Lung microvascular endothelial cell (primary cell): ENCODE measurements around the gene FSTL1. TPM values are rescaled to one million over a fixed set of nuclear protein-coding genes. Genes with fewer than 3 reads are reported as not detected.
A peak's percentile ranks its signal among the peaks of the same experiment; 100 is the strongest.

ENCODE experiments used
- DNase-seq, 2 donors: peaks; one replicate each; pipeline versions ENCODE4 v3.0.0 to v3.0.0-alpha.2; 2010; ENCODE audit warnings: low read depth in 2 of 2
- total RNA-seq: library from RNA; depleted of rRNA; stranded (reverse); fragments of >200 nt; gene quantifications from 2 replicates; pipeline ENCODE4 v1.2.1, GENCODE V29; 2014

FSTL1 gene
- total RNA-seq, 1 donor from 2014 or later, result 38.3 TPM

DNA sequence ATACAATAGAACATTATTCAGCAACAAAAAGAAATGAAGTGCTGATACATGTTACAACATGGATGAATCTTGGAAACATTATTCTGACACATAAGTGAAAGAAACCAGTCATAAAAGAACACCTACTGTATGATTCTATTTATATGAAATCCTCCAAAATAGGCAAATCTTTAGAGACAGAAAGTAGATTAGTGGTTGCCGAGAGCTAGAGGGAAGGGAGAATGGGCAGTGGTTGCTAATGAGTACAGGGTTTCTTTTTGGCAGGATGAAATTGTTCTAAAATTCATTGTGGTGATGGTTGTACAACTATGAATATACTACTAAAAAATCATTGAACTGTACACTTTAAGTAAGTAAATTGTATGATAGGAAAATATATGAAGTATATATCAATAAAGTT, 95.3 kb downstream of the FSTL1 start:
- no peak for DNase-seq

DNA sequence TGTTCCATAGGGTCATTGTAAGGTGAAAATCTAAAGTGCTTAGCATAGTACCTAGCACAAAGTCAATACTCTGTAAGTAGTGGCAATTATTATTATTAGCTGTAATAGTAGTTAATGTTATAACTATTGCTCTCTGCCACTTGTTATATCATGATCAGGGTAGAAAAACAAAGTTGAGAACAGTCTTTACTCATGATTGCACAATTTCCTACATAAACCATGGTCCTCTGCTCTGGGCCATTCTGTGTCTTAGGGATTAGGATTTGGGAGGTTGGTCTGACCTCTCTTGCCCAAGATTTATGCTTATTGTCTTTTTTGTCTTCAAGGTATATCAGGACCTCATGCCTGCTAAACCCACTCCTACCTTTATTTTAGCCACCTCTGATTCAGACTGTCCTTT, 97.3 kb downstream of the FSTL1 start:
- no peak for DNase-seq

DNA sequence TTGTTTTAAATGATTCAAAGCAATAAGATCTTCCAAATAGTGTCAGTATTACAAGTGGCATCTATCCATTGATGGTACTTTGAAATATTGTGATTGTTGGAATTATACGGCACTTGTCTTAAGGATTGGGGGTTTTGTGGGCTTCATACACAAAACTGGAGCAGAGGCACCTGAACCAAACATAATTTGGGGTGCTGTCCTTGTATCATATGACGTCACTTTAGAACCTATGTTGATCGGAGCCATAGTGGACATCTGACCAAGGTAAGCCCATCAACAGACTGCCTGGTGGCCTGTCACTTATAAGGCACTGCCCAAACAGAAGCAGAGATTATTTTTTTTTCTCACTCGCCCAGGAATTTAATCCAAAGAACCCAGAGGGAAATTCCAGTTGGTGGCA, 98.8 kb downstream of the FSTL1 start:
- DNase-seq, result no peak

DNA sequence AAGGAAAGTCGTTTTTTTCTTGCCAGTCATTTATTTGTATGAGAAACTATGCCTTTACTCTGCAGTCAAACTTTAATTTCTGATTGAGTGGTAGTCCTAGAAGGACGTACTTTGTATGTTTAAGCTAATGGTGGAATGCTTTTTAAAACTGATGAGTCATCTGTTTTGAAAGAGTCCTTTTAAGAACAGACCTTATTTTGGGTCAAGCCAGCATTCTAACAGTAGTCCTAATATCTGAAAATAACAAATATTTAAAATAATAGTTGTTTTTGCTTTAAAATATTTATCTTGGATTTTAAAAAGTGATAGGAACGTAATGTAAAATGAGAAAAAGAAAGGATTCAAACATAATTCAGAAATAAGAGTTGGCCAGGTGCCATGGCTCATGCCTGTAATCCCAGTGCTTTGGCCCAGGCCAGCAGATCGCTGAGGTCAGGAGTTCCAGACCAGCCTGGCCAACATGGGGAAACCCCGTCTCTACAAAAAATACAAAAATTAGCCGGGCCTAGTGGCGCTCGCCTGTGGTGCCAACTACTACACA, 100.3 kb downstream of the FSTL1 start:
- DNase-seq, result peak; percentile 15 to 16

DNA sequence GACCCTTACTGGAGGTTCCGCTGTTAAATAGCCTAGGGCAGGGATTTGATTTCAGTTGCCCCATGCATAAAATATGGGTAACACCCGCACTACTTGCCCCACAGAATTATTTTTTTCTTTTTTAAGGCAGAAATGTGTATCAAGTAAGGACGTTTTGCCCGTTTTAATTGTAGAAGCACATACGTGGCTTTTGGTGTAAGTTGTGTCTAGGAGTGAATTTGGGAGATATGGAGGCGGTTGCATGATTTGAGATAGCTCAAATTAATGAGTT, 101.0 kb downstream of the FSTL1 start:
- no peak for DNase-seq

DNA sequence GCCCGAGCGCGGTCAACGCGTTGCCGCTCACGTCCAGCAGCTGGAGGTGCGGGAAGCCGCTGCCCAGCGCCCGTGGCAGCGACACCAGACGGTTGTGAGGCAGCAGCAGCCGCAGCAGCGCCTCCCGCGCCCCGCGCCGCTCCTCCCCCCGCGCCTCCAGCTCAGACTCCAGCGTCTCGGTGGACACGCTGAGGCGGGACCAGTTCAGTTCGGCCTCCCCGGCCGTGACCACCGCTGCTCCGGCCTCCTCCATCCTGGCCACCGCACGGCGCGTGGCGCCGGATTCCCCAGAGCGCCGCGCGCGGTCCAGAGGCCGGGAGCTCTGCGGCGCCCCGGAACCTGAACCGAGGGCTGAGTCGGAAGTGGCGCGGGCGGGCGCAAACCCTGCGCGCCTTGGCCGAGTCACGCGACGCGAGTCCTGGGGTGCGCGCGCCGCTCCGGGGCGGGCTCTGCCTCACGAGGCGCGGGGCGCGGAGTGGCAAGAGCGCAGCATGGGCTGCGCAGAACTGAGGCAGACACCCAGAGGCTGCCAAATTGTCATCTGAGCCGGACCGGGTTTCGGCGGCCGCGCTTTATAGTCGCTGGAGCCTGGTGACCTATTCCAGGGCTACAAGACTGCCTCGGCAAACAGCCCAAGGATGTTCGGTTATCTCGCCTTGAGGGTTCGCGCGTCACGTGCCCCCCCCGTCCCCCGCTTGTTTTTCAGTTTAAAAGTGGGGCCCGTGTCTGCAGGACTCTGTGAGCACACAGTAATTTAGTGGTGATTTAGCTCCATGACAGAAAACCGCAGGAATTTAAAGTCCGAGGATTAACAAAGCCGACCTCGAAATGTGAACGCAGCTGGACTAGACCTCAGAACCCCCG, 101.6 kb downstream of the FSTL1 start, which contains the start of gene LRRC58:
Gene LRRC58 (minus strand): TSS at position 364 of the 864 bp plus-strand sequence. CDS start 111 bp downstream, at position 253.
- DNase-seq, result peak; percentile 80 to 92

DNA sequence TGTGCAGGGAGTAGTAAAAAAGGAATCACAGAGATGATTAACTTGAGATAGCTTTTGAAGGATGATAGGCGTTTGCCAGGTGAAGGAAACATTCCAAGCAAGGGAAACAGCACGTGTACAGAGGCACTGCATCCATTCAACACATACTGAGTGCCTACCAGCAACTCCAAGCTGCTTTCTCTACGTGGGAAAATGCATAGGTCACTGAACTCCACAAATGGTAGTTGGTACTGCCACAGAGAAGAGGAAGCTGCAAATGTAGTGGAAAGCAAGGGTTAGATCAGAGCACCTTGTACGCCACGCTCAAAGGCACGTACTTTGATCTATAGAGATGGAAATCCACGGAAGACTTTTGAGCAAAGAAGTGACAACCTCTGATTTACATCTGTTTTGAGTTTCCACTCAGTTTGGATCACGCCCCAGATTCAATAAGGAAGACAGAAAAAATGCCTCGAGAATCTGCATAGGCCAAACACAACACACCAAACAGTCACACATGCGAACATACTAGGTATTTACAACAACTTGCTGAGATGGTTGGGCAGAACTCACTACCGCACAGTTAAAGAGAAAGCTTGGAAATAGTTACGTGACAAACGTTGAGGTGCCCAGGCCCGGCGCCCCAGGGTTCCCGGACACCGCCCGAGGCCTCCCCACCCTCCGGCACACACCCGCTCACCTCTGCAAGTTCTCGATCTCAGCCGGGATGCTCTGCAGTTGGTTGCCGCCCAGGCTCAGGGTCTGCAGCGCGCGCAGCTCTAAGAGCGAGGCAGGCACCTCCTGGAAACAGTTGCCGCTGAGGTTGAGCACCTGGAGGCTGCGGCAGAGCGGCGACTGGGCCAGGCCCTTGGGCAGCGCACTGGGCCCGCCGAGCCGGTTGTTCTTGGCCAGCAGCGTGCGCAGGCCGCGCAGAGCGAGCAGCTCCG, 102.5 kb downstream of the FSTL1 start:
- peak; percentile 8 to 10 for DNase-seq

DNA sequence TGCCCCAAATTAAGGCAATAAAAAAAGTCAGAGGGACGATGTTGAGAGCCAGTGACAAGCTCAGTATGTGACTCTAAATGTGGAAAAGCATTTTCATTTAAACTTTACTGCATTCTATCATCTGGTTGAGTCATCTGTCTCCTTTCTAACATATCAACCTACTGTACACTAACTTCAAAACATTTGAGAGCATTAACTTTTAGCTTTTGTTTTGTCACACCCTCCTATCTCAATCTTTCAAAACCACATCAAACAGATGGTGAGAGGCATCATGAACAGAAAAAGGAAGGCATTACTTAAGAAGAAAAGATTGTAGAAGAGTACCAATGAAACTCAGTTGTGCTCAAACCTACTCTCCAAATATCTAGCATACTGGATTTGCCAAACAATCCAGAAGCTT, 106.4 kb downstream of the FSTL1 start:
- DNase-seq, result no peak

Other genes with a start within 250 kb of the FSTL1 start
- not detected in 2 replicates for gene GPR156, start 165.8 kb downstream of the FSTL1 start, total RNA-seq
- 6.9 and 7.8 TPM in 2 replicates for gene LRRC58, start 101.6 kb downstream of the FSTL1 start, total RNA-seq
- 23.8 and 24.6 TPM in 2 replicates for gene NDUFB4, start 145.3 kb upstream of the FSTL1 start, total RNA-seq
- gene HGD, start 231.2 kb upstream of the FSTL1 start, total RNA-seq, result under 0.01 TPM in 2 replicates